Measurements from ENCODE around the gene BRICD5. TPM values are rescaled to one million over a fixed set of nuclear protein-coding genes. Genes with fewer than 3 reads are reported as not detected.
A peak's percentile ranks its signal among the peaks of the same experiment; 100 is the strongest.

Gene BRICD5
- total and polyA plus RNA-seq, 2 donors (not counting 1 experiment from before 2014, with no cell fraction given) = 0.23 to 1.5 TPM

DNA sequence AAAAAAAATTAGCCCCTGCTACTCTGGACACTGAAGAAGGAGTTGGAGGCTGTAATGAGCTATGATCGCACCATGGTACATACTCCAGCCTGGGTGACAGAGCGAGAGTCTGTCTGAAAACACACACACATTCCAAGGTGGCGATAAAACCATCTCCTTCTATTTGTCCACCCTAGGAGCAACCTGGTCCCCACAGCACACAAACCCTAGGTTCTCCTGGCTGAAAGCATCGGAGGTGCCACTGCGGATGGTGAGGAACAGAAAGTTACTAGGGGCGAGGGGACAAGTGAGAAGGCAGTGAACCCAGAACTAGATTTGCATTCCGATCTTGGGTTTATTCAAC lies 42.1 kb upstream of the BRICD5 start:
- no peak overlapping the region for H3K9ac ChIP-seq (ENCODE audit: insufficient read depth, low read length)
- H3K4me1 ChIP-seq (ENCODE audit: control insufficient read depth, extremely low read depth, insufficient read depth, low read length) = peaks cover 7% of the 10 kb centered on the region
- no peak for DNase-seq (ENCODE audit: low read depth in 2 of 2)
- no peak overlapping the region for H2AFZ ChIP-seq (ENCODE audit: low read length)
- H3K4me2 ChIP-seq (ENCODE audit: extremely low read depth, insufficient read depth, low read length) = no peak overlapping the region
- no peaks in the 10 kb centered on the region for H4K20me1 ChIP-seq (ENCODE audit: control insufficient read depth, extremely low read depth, insufficient read depth, low read length)
- TF ChIP-seq EZH2 (IDR thresholded peaks at IDR 0.05; ENCODE audit: low read length, missing control alignments) = no peak
- TF ChIP-seq, protein P1, sequence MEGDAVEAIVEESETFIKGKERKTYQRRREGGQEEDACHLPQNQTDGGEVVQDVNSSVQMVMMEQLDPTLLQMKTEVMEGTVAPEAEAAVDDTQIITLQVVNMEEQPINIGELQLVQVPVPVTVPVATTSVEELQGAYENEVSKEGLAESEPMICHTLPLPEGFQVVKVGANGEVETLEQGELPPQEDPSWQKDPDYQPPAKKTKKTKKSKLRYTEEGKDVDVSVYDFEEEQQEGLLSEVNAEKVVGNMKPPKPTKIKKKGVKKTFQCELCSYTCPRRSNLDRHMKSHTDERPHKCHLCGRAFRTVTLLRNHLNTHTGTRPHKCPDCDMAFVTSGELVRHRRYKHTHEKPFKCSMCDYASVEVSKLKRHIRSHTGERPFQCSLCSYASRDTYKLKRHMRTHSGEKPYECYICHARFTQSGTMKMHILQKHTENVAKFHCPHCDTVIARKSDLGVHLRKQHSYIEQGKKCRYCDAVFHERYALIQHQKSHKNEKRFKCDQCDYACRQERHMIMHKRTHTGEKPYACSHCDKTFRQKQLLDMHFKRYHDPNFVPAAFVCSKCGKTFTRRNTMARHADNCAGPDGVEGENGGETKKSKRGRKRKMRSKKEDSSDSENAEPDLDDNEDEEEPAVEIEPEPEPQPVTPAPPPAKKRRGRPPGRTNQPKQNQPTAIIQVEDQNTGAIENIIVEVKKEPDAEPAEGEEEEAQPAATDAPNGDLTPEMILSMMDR (conservative IDR thresholded peaks at IDR 0.05 in 1 of 2, IDR thresholded peaks at IDR 0.05 in 1 of 2; ENCODE audit: low read depth in 1 of 2, low read length in 2 of 2) = no peak
- no peaks in the 10 kb centered on the region for H3K9me3 ChIP-seq (ENCODE audit: control insufficient read depth, insufficient read depth, low read depth, low read length)
- H3K79me2 ChIP-seq (ENCODE audit: control insufficient read depth, insufficient read depth, low read length) = peaks cover 18% of the 10 kb centered on the region
- peak overlapping the region; percentile 72 for H3K27ac ChIP-seq (ENCODE audit: insufficient read depth, low read length)
- peaks cover 23% of the 10 kb centered on the region for H3K36me3 ChIP-seq (ENCODE audit: control insufficient read depth, insufficient read depth, low read length)
- H3K27me3 ChIP-seq (ENCODE audit: control insufficient read depth, insufficient read depth, low read length) = no peaks in the 10 kb centered on the region
- H3K4me3 ChIP-seq (replicated peaks in 1 of 4; ENCODE audit: control extremely low read depth in 1 of 4, insufficient read depth in 1 of 4, low read depth in 3 of 4, low read length in 4 of 4) = no peak overlapping the region

DNA sequence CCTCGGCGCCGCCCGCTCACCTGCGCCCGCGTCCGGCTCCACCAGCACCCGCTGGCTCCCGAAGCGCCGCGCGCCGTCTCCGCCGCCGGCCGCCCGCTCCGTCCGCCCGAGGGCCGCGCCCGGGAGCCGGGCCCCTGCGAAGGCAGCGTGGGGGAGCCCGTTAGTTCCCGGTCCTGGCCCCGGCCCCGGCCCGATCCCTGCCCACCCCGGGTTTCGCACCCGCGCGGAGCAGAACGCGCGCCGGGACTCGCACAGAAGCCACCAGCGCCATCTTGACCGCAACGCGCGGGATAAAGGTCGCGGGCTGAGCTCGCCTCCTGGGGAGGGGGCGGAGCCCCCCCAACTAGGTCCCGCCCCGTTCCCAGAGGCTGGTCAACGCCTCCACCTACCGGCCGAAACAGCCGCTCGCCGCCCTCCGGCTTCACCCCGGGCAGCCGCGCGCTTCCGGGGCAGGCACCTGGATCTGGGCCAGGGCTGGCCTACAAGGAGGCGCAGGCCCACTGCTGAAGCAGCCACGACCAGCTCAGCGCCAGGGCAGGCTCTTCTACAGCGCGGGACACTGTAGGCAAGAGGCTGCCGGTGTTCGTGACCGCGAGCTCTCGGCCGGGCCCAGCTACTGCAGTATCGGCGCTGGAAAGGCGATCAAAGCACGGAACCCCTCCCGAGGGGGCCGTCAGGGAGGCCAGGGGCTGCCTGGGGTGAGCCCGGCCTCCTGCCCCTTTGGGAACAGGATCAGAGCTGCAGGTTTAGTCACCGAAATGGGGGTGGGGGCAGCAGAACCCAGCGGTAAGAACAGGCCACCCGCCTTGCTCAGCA lies 40.8 kb upstream of the BRICD5 start, which contains the start of gene ECI1:
ECI1 (minus strand) TSS at position 292 of the 816 bp plus-strand sequence; CDS start at position 271, 21 bp downstream.
- H4K20me1 ChIP-seq (ENCODE audit: control insufficient read depth, extremely low read depth, insufficient read depth, low read length) = no peaks in the 10 kb centered on the region
- peak within 1 kb of the TSS; percentile 60 to 69 (median 66) for H3K4me3 ChIP-seq (replicated peaks in 1 of 4; ENCODE audit: control extremely low read depth in 1 of 4, insufficient read depth in 1 of 4, low read depth in 3 of 4, low read length in 4 of 4)
- no peak for TF ChIP-seq EZH2 (IDR thresholded peaks at IDR 0.05; ENCODE audit: low read length, missing control alignments)
- TF ChIP-seq, protein P1 (conservative IDR thresholded peaks at IDR 0.05 in 1 of 2, IDR thresholded peaks at IDR 0.05 in 1 of 2; ENCODE audit: low read depth in 1 of 2, low read length in 2 of 2) = peak; percentile 44 to 56
- peak within 1 kb of the TSS; percentile 77 for H3K9ac ChIP-seq (ENCODE audit: insufficient read depth, low read length)
- H3K27me3 ChIP-seq (ENCODE audit: control insufficient read depth, insufficient read depth, low read length) = no peaks in the 10 kb centered on the region
- H3K27ac ChIP-seq (ENCODE audit: insufficient read depth, low read length) = peak within 1 kb of the TSS; percentile 72
- DNase-seq (ENCODE audit: low read depth in 2 of 2) = peak; percentile 93 to 95
- peaks cover 10% of the 10 kb centered on the region for H3K79me2 ChIP-seq (ENCODE audit: control insufficient read depth, insufficient read depth, low read length)
- no peak within 1 kb of the TSS for H2AFZ ChIP-seq (ENCODE audit: low read length)
- H3K4me1 ChIP-seq (ENCODE audit: control insufficient read depth, extremely low read depth, insufficient read depth, low read length) = peaks cover 7% of the 10 kb centered on the region
- H3K9me3 ChIP-seq (ENCODE audit: control insufficient read depth, insufficient read depth, low read depth, low read length) = no peaks in the 10 kb centered on the region
- H3K4me2 ChIP-seq (ENCODE audit: extremely low read depth, insufficient read depth, low read length) = peak within 1 kb of the TSS; percentile 84
- H3K36me3 ChIP-seq (ENCODE audit: control insufficient read depth, insufficient read depth, low read length) = peaks cover 16% of the 10 kb centered on the region

- peak overlapping the region; percentile 72 for H3K27ac ChIP-seq (ENCODE audit: insufficient read depth, low read length)
- H3K36me3 ChIP-seq (ENCODE audit: control insufficient read depth, insufficient read depth, low read length) = peaks cover 20% of the 10 kb centered on the region
- DNase-seq (ENCODE audit: low read depth in 2 of 2) = peak in 1 of 2 donors; percentile 22
- no peaks in the 10 kb centered on the region for H3K27me3 ChIP-seq (ENCODE audit: control insufficient read depth, insufficient read depth, low read length)
- peak overlapping the region; percentile 84 for H3K4me2 ChIP-seq (ENCODE audit: extremely low read depth, insufficient read depth, low read length)
- peaks cover 9% of the 10 kb centered on the region for H3K79me2 ChIP-seq (ENCODE audit: control insufficient read depth, insufficient read depth, low read length)
- no peak for TF ChIP-seq EZH2 (IDR thresholded peaks at IDR 0.05; ENCODE audit: low read length, missing control alignments)
- TF ChIP-seq, protein P1 (conservative IDR thresholded peaks at IDR 0.05 in 1 of 2, IDR thresholded peaks at IDR 0.05 in 1 of 2; ENCODE audit: low read depth in 1 of 2, low read length in 2 of 2) = no peak
- no peaks in the 10 kb centered on the region for H4K20me1 ChIP-seq (ENCODE audit: control insufficient read depth, extremely low read depth, insufficient read depth, low read length)
- no peak overlapping the region for H2AFZ ChIP-seq (ENCODE audit: low read length)
- H3K4me3 ChIP-seq (replicated peaks in 1 of 4; ENCODE audit: control extremely low read depth in 1 of 4, insufficient read depth in 1 of 4, low read depth in 3 of 4, low read length in 4 of 4) = peak overlapping the region; percentile 60 to 69 (median 66)
- H3K9ac ChIP-seq (ENCODE audit: insufficient read depth, low read length) = peak overlapping the region; percentile 77
- H3K4me1 ChIP-seq (ENCODE audit: control insufficient read depth, extremely low read depth, insufficient read depth, low read length) = peaks cover 7% of the 10 kb centered on the region
- H3K9me3 ChIP-seq (ENCODE audit: control insufficient read depth, insufficient read depth, low read depth, low read length) = no peaks in the 10 kb centered on the region
Measured at GRCh38 chr16:2250652-2251295, 40.1 kb upstream of the BRICD5 start.

Data from fibroblast of lung (primary cell).